VCaP (cell line): ENCODE data around the gene AHCYL1.

Experiments
- H3K27ac ChIP-seq: fragments of 450-650 bp; 2 replicates; pipeline ENCODE4 v1.5.1; 2017
- CTCF ChIP-seq: fragments of 450-650 bp; conservative IDR thresholded peaks from 2 replicates; pipeline ENCODE4 v1.5.1; 2017; ENCODE audit warnings: mild to moderate bottlenecking, moderate library complexity

Gene AHCYL1

GRCh38 chr1:110008971-110009565 lies 24.5 kb downstream of the AHCYL1 start:
- TF ChIP-seq CTCF = no peak
- no peak overlapping the region for H3K27ac ChIP-seq

GRCh38 chr1:110011527-110012041 lies 27.0 kb downstream of the AHCYL1 start:
- peak; percentile 78 for TF ChIP-seq CTCF
- H3K27ac ChIP-seq = no peak overlapping the region

- TF ChIP-seq CTCF = no peak
- H3K27ac ChIP-seq = no peak overlapping the region
These were observed 27.7 kb downstream of the AHCYL1 start for GRCh38 chr1:110012100-110012780.

- no peak for TF ChIP-seq CTCF
- peak overlapping the region; percentile 64 for H3K27ac ChIP-seq
These were observed 33.2 kb downstream of the AHCYL1 start for GRCh38 chr1:110017792-110018191.

GRCh38 chr1:110018396-110018795 lies 33.8 kb downstream of the AHCYL1 start:
- no peak for TF ChIP-seq CTCF
- H3K27ac ChIP-seq = peak overlapping the region; percentile 64

GRCh38 chr1:110019770-110020169 lies 35.2 kb downstream of the AHCYL1 start:
- peak overlapping the region; percentile 64 for H3K27ac ChIP-seq
- no peak for TF ChIP-seq CTCF

GRCh38 chr1:110021285-110021684 lies 36.7 kb downstream of the AHCYL1 start:
- H3K27ac ChIP-seq = no peak overlapping the region
- no peak for TF ChIP-seq CTCF
